PC-3 (cell line): Measurements from ENCODE around the gene PUM2. TPM values are rescaled to one million over a fixed set of nuclear protein-coding genes. Genes with fewer than 3 reads are reported as not detected.

Source experiments
- ATAC-seq: fragments of 200-7000 bp; cut with Tn5 transposase; 2 replicates; pipeline ENCODE4 v1.9.1; 2020; ENCODE audit warnings: mild to moderate bottlenecking, moderate library complexity
- BruUV-seq: library from RNA; stranded (reverse); fragments of 400-500 nt; replicated peaks from 2 replicates; lab custom pipeline; 2021; lab: Mats Ljungman, UMichigan
- CTCF ChIA-PET: fragments of 300-600 bp; sonication (Branson Sonifier 250); formaldehyde crosslinking; loops from one replicate; lab custom pipeline; 2022; ENCODE audit warnings: antibody characterized with exemption; lab: Charles Lee
- POLR2A ChIA-PET: fragments of 300-600 bp; sonication (Branson Sonifier 250); formaldehyde crosslinking; loops from one replicate; lab custom pipeline; 2022; ENCODE audit warnings: antibody characterized with exemption; ENCODE audit not compliant: unreplicated experiment; lab: Charles Lee
- DNase-seq: peaks from one replicate; pipeline ENCODE4 v3.0.0-alpha.2; 2015
- H2AFZ ChIP-seq: fragments of 300-600 bp; sonication (generic); 2 replicates; pipeline ENCODE4 v1.6.0; 2016; ENCODE audit warnings: antibody characterized with exemption, low read length
- H3F3A ChIP-seq: fragments of 300-600 bp; sonication (generic); one replicate; pipeline ENCODE4 v1.6.0; 2017; ENCODE audit warnings: antibody characterized with exemption, low read length, control low read depth, mild to moderate bottlenecking; ENCODE audit not compliant: unreplicated experiment
- H3K27ac ChIP-seq: fragments of 300-600 bp; sonication (generic); 2 replicates; pipeline ENCODE4 v1.5.1; 2016; ENCODE audit warnings: mild to moderate bottlenecking, low read length
- H3K27me3 ChIP-seq: fragments of 300-600 bp; sonication (generic); 2 replicates; pipeline ENCODE4 v1.6.1; 2016; ENCODE audit warnings: low read length, mixed read lengths
- H3K36me3 ChIP-seq: fragments of 300-600 bp; sonication (generic); 2 replicates; pipeline ENCODE4 v1.6.1; 2016; ENCODE audit warnings: low read depth, mixed run types, low read length, mixed read lengths
- H3K4me1 ChIP-seq: fragments of 300-600 bp; sonication (generic); 2 replicates; pipeline ENCODE4 v1.5.1; 2016; ENCODE audit warnings: low read length; ENCODE audit not compliant: insufficient read depth
- H3K4me2 ChIP-seq: fragments of 300-600 bp; sonication (generic); 2 replicates; pipeline ENCODE4 v1.6.0; 2016; ENCODE audit warnings: low read length
- H3K4me3 ChIP-seq: fragments of 300-600 bp; sonication (generic); 2 replicates; pipeline ENCODE4 v1.5.1; 2016; ENCODE audit warnings: mild to moderate bottlenecking, low read length, mixed read lengths
- H3K79me2 ChIP-seq: fragments of 300-600 bp; sonication (generic); 2 replicates; pipeline ENCODE4 v1.6.1; 2017; ENCODE audit warnings: low read length, mixed read lengths
- H3K9ac ChIP-seq: fragments of 300-600 bp; sonication (generic); 2 replicates; pipeline ENCODE4 v1.6.0; 2016; ENCODE audit warnings: mild to moderate bottlenecking, low read length
- H3K9me2 ChIP-seq: fragments of 300-600 bp; sonication (generic); replicated peaks from 2 replicates; pipeline ENCODE4 v1.6.1; 2016; ENCODE audit warnings: mixed run types, low read length, mixed read lengths
- H3K9me3 ChIP-seq: fragments of 300-600 bp; sonication (generic); 2 replicates; pipeline ENCODE4 v1.6.1; 2016; ENCODE audit warnings: low read length, mixed read lengths
- H4K20me1 ChIP-seq: fragments of 300-600 bp; sonication (generic); 2 replicates; pipeline ENCODE4 v1.6.1; 2016; ENCODE audit warnings: low read length, mixed read lengths
- EZH2 ChIP-seq: fragments of 300-600 bp; sonication (generic); IDR thresholded peaks from one replicate; pipeline ENCODE4 v1.6.1; 2017; ENCODE audit warnings: antibody characterized with exemption, mild to moderate bottlenecking, low read length; ENCODE audit not compliant: unreplicated experiment
- EZH2phosphoT487 ChIP-seq: fragments of 300-600 bp; sonication (generic); IDR thresholded peaks from 2 replicates; pipeline ENCODE4 v1.6.1; 2018; ENCODE audit warnings: mild to moderate bottlenecking, antibody characterized with exemption, low read length, borderline replicate concordance
- intact Hi-C: fragments of 100-400 bp; cut with micrococcal nuclease; formaldehyde crosslinking; loops from 2 replicates; pipeline ENCODE4 v1.9.0; 2023
- total RNA-seq: library from RNA; depleted of rRNA; stranded (reverse); fragments of >200 nt; gene quantifications from 2 replicates; pipeline ENCODE4 v1.2.3, GENCODE V29; 2014
- TF ChIP-seq, protein P1 (sequence below): fragments of 300-600 bp; sonication (generic); conservative IDR thresholded peaks from 2 replicates; pipeline ENCODE4 v1.5.1; 2017; ENCODE audit warnings: antibody characterized with exemption, low read depth, mild to moderate bottlenecking, low read length

PUM2 gene
- total RNA-seq, 1 experiment from 2014 or later = 14.9 TPM

GRCh38 chr2:20309001-20309400 is 41.6 kb downstream of the PUM2 start:
- H3K4me2 ChIP-seq = no peak overlapping the region
- no peak for ATAC-seq
- no peak for DNase-seq
- POLR2A ChIA-PET = no interaction called here
- no peak overlapping the region for H2AFZ ChIP-seq
- peaks cover 50% of the 10 kb centered on the region for H3K36me3 ChIP-seq
- no peaks in the 10 kb centered on the region for H3K27me3 ChIP-seq
- intact Hi-C loops = no loop called here
- BruUV-seq = no TSS peak
- TF ChIP-seq EZH2 (no peak), EZH2phosphoT487 (no peak)
- TF ChIP-seq, protein P1, sequence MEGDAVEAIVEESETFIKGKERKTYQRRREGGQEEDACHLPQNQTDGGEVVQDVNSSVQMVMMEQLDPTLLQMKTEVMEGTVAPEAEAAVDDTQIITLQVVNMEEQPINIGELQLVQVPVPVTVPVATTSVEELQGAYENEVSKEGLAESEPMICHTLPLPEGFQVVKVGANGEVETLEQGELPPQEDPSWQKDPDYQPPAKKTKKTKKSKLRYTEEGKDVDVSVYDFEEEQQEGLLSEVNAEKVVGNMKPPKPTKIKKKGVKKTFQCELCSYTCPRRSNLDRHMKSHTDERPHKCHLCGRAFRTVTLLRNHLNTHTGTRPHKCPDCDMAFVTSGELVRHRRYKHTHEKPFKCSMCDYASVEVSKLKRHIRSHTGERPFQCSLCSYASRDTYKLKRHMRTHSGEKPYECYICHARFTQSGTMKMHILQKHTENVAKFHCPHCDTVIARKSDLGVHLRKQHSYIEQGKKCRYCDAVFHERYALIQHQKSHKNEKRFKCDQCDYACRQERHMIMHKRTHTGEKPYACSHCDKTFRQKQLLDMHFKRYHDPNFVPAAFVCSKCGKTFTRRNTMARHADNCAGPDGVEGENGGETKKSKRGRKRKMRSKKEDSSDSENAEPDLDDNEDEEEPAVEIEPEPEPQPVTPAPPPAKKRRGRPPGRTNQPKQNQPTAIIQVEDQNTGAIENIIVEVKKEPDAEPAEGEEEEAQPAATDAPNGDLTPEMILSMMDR = no peak
- peaks cover 6% of the 10 kb centered on the region; the same call in 1 of the 2 replicates for H4K20me1 ChIP-seq
- H3K9me3 ChIP-seq = no peaks in the 10 kb centered on the region
- no peaks in the 10 kb centered on the region for H3K4me1 ChIP-seq
- H3F3A ChIP-seq = no peaks in the 10 kb centered on the region
- CTCF ChIA-PET = no interaction called here
- H3K79me2 ChIP-seq = peaks cover 32% of the 10 kb centered on the region
- H3K9ac ChIP-seq = no peak overlapping the region
- no peaks in the 10 kb centered on the region for H3K9me2 ChIP-seq
- H3K27ac ChIP-seq = no peak overlapping the region
- no peak overlapping the region for H3K4me3 ChIP-seq

GRCh38 chr2:20307311-20307710 is 43.3 kb downstream of the PUM2 start:
- H3K36me3 ChIP-seq = peaks cover 53% of the 10 kb centered on the region
- no TSS peak for BruUV-seq
- no peak for ATAC-seq

GRCh38 chr2:20304411-20304810 is 46.2 kb downstream of the PUM2 start:
- Histone ChIP-seq H3K79me2 (peaks cover 40% of the 10 kb centered on the region), H3K9me2 (no peaks in the 10 kb centered on the region), H3K27me3 (no peaks in the 10 kb centered on the region), H3F3A (no peaks in the 10 kb centered on the region), H2AFZ (no peak overlapping the region), H3K27ac (no peak overlapping the region), H4K20me1 (peaks cover 10% of the 10 kb centered on the region), H3K4me3 (no peak overlapping the region), H3K9ac (no peak overlapping the region), H3K4me2 (no peak overlapping the region), H3K36me3 (peaks cover 34% of the 10 kb centered on the region), H3K9me3 (no peaks in the 10 kb centered on the region), H3K4me1 (peaks cover 8% of the 10 kb centered on the region)
- no TSS peak for BruUV-seq
- DNase-seq (peak; percentile 31), ATAC-seq (no peak)
- ChIA-PET POLR2A (interaction anchor here (0.6 kb wide), 1 partner anchor 310 kb away, joined by 4 read pairs; no protein-coding TSS in a partner anchor), CTCF (no interaction called here)
- TF ChIP-seq EZH2 (no peak), EZH2phosphoT487 (no peak)
- TF ChIP-seq, protein P1 = no peak
- intact Hi-C loops = no loop called here

More at GRCh38 chr2:20307311-20307710, 43.3 kb downstream of the PUM2 start:
- Histone ChIP-seq H3K9me2 (no peaks in the 10 kb centered on the region), H3K79me2 (peaks cover 30% of the 10 kb centered on the region), H3K4me2 (no peak overlapping the region), H3K4me1 (peaks cover 7% of the 10 kb centered on the region), H3F3A (no peaks in the 10 kb centered on the region), H3K27me3 (no peaks in the 10 kb centered on the region), H3K9me3 (no peaks in the 10 kb centered on the region), H3K4me3 (no peak overlapping the region), H4K20me1 (0 out of 2 replicates have a peak, but pooled peaks cover 6% of the 10 kb centered on the region), H2AFZ (no peak overlapping the region), H3K27ac (no peak overlapping the region), H3K9ac (no peak overlapping the region)
- no peak for DNase-seq
- ChIA-PET POLR2A (no interaction called here), CTCF (interaction anchor here (0.7 kb wide), 1 partner anchor 17 kb away, joined by 3 read pairs; no protein-coding TSS in a partner anchor)
- no peak for TF ChIP-seq EZH2
- no peak for TF ChIP-seq EZH2phosphoT487
- TF ChIP-seq, protein P1 = no peak
- intact Hi-C loops = no loop called here
